Hepatocyte (in vitro differentiated cells): Measurements from ENCODE around the gene SMG9. TPM values are rescaled to one million over a fixed set of nuclear protein-coding genes. Genes with fewer than 3 reads are reported as not detected.

Experiments
- DNase-seq: peaks from one replicate; pipeline ENCODE4 v3.0.0-alpha.2; 2016; ENCODE audit warnings: low spot score
- H2AFZ ChIP-seq: fragments of 200-600 bp; sonication (generic); 2 replicates; pipeline ENCODE4 v1.6.0; 2016; ENCODE audit warnings: antibody characterized with exemption, mild to moderate bottlenecking
- H3K27ac ChIP-seq: fragments of 200-600 bp; sonication (generic); 2 replicates; pipeline ENCODE4 v1.5.1; 2016; ENCODE audit warnings: mild to moderate bottlenecking
- H3K27me3 ChIP-seq: fragments of 200-600 bp; sonication (generic); 2 replicates; pipeline ENCODE4 v1.6.1; 2016
- H3K36me3 ChIP-seq: fragments of 200-600 bp; sonication (generic); replicated peaks from 2 replicates; pipeline ENCODE4 v1.5.1; 2016; ENCODE audit warnings: low read depth; ENCODE audit not compliant: insufficient read depth
- H3K4me1 ChIP-seq: fragments of 200-600 bp; sonication (generic); 2 replicates; pipeline ENCODE4 v1.5.1; 2016; ENCODE audit warnings: mild to moderate bottlenecking, moderate library complexity; ENCODE audit not compliant: insufficient read depth
- H3K4me2 ChIP-seq: fragments of 200-600 bp; sonication (generic); 2 replicates; pipeline ENCODE4 v1.6.0; 2016
- H3K4me3 ChIP-seq: fragments of 200-600 bp; sonication (generic); 2 replicates; pipeline ENCODE4 v1.5.1; 2016; ENCODE audit warnings: mild to moderate bottlenecking
- H3K79me2 ChIP-seq: fragments of 200-600 bp; sonication (generic); 2 replicates; pipeline ENCODE4 v1.6.0; 2017; ENCODE audit warnings: mild to moderate bottlenecking
- H3K9me2 ChIP-seq: fragments of 200-600 bp; sonication (generic); replicated peaks from 2 replicates; pipeline ENCODE4 v1.6.0; 2017; ENCODE audit warnings: mild to moderate bottlenecking; ENCODE audit not compliant: insufficient read depth
- H3K9me3 ChIP-seq: fragments of 200-600 bp; sonication (generic); 2 replicates; pipeline ENCODE4 v1.5.1; 2016; ENCODE audit warnings: low read depth, mild to moderate bottlenecking
- H4K20me1 ChIP-seq: fragments of 200-600 bp; sonication (generic); 2 replicates; pipeline ENCODE4 v1.6.0; 2016; ENCODE audit warnings: mild to moderate bottlenecking; ENCODE audit not compliant: insufficient read depth, poor library complexity, severe bottlenecking
- EZH2 ChIP-seq: fragments of 200-600 bp; sonication (generic); IDR thresholded peaks from 2 replicates; pipeline ENCODE4 v1.6.1; 2016; ENCODE audit warnings: antibody characterized with exemption, mild to moderate bottlenecking, borderline replicate concordance
- EZH2phosphoT487 ChIP-seq: fragments of 200-600 bp; sonication (generic); IDR thresholded peaks from one replicate; pipeline ENCODE4 v1.6.1; 2018; ENCODE audit warnings: antibody characterized with exemption, mild to moderate bottlenecking, low read depth, moderate library complexity; ENCODE audit not compliant: unreplicated experiment, severe bottlenecking
- WGBS: methylation state at CpG from one replicate; pipeline ENCODE4 v1.1.6; 2016; ENCODE audit warnings: low lambda C conversion rate; ENCODE audit errors: missing lambda C conversion rate; 5-methylcytosine and 5-hydroxymethylcytosine counted together
- polyA plus RNA-seq: library from polyadenylated mRNA; unstranded; fragments of >200 nt; fragmentation: Nextera tagmentation; extraction: Ambion mirVana; gene quantifications from 2 replicates; pipeline ENCODE4 v1.2.1, GENCODE V29; 2016
- total RNA-seq: library from RNA; depleted of rRNA; stranded (reverse); fragments of >200 nt; gene quantifications from 2 replicates; pipeline ENCODE4 v1.2.3, GENCODE V29; 2014
- TF ChIP-seq, protein P1 (sequence below): fragments of 200-600 bp; sonication (generic); IDR thresholded peaks from 2 replicates; pipeline ENCODE4 v1.5.1; 2016; ENCODE audit warnings: antibody characterized with exemption, mild to moderate bottlenecking; ENCODE audit not compliant: poor library complexity

Gene SMG9
- total and polyA plus RNA-seq, 2 experiments from 2014 or later = 16.1 to 34.9 TPM

DNA sequence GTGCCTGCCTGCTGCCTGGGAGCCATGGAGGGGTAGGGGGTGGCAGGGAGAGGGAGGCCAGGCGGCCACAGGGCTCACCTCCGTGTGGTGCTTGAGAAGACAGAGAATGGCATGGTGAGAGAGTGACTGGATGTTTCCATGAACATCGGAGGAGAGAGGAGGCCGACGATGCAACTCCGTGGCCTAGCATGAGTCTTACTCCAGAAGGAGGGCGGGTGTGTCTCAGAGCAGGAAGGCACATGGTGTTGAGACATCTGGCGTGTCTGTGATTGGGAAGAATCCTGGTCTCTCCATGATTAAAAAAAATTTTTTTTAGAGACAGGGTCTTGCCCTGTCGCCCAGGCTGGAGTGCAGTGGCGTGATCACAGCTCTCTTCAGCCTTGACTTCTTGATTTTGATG, 33.8 kb downstream of the SMG9 start:
- H3K79me2 ChIP-seq = no peaks in the 10 kb centered on the region
- H3K9me2 ChIP-seq = no peaks in the 10 kb centered on the region
- WGBS = 87% methylated on average over 9 of the region's 10 CpGs
- no peak for DNase-seq
- H2AFZ ChIP-seq = no peak overlapping the region
- H3K36me3 ChIP-seq = no peaks in the 10 kb centered on the region
- no peaks in the 10 kb centered on the region for H3K4me1 ChIP-seq
- no peaks in the 10 kb centered on the region for H3K27me3 ChIP-seq
- no peaks in the 10 kb centered on the region for H3K9me3 ChIP-seq
- no peak overlapping the region for H3K27ac ChIP-seq
- TF ChIP-seq, protein P1, sequence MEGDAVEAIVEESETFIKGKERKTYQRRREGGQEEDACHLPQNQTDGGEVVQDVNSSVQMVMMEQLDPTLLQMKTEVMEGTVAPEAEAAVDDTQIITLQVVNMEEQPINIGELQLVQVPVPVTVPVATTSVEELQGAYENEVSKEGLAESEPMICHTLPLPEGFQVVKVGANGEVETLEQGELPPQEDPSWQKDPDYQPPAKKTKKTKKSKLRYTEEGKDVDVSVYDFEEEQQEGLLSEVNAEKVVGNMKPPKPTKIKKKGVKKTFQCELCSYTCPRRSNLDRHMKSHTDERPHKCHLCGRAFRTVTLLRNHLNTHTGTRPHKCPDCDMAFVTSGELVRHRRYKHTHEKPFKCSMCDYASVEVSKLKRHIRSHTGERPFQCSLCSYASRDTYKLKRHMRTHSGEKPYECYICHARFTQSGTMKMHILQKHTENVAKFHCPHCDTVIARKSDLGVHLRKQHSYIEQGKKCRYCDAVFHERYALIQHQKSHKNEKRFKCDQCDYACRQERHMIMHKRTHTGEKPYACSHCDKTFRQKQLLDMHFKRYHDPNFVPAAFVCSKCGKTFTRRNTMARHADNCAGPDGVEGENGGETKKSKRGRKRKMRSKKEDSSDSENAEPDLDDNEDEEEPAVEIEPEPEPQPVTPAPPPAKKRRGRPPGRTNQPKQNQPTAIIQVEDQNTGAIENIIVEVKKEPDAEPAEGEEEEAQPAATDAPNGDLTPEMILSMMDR = no peak
- TF ChIP-seq EZH2phosphoT487 (no peak), EZH2 (no peak)
- no peak overlapping the region for H3K4me3 ChIP-seq
- H4K20me1 ChIP-seq = no peaks in the 10 kb centered on the region
- H3K4me2 ChIP-seq = no peak overlapping the region

DNA sequence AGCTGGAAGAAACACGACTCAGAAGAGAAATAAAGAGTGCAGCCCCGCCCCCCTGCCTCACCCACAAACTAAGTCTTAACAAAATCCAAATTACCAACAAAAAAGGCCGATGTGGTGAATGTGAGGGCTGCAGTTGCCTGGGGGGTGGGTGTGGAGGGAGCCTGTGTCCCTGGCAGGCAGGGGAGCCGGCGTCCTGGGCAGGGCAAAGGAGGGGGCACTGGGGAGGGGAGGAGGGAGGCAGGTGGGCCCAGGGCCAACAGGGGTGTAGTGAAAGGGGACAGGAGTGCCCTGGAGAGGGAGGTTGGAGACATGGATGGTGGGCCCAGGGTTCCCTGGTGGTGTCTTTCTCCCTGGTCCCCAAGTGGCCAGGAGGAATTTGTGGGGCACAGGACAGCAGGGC, 34.8 kb downstream of the SMG9 start:
- Histone ChIP-seq H3K27me3 (no peaks in the 10 kb centered on the region), H3K9me3 (no peaks in the 10 kb centered on the region), H2AFZ (no peak overlapping the region), H4K20me1 (no peaks in the 10 kb centered on the region), H3K4me2 (no peak overlapping the region), H3K36me3 (no peaks in the 10 kb centered on the region), H3K79me2 (no peaks in the 10 kb centered on the region), H3K4me3 (no peak overlapping the region), H3K9me2 (no peaks in the 10 kb centered on the region), H3K4me1 (no peaks in the 10 kb centered on the region), H3K27ac (no peak overlapping the region)
- no peak for DNase-seq
- TF ChIP-seq EZH2phosphoT487 (no peak), EZH2 (no peak)
- TF ChIP-seq, protein P1 = no peak
- WGBS = 76% methylated on average over 5 of the region's 5 CpGs

DNA sequence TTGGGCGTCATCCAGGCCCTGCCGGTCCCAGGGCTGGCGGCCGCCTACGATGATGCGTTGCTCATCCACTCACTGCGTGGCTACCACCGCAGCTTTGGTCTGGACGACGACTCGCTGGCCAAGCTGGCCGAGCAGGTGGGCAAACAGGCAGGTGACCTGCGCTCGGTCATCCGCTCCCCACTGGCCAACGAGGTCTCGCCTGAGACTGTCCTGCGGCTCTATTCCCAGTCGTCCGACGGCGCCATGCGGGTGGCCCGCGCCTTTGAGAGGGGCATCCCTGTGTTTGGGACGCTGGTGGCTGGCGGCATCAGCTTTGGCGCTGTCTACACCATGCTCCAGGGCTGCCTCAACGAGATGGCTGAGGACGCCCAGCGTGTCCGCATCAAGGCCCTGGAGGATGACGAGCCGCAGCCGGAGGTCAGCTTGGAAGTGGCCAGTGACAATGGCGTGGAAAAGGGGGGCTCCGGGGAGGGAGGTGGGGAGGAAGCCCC, 35.3 kb downstream of the SMG9 start:
- H3K4me3 ChIP-seq = no peak overlapping the region
- H4K20me1 ChIP-seq = no peaks in the 10 kb centered on the region
- H3K9me3 ChIP-seq = no peaks in the 10 kb centered on the region
- no peaks in the 10 kb centered on the region for H3K79me2 ChIP-seq
- TF ChIP-seq EZH2phosphoT487 (no peak), EZH2 (no peak)
- TF ChIP-seq, protein P1 = no peak
- no peaks in the 10 kb centered on the region for H3K9me2 ChIP-seq
- H3K27me3 ChIP-seq = no peaks in the 10 kb centered on the region
- H2AFZ ChIP-seq = no peak overlapping the region
- no peak overlapping the region for H3K4me2 ChIP-seq
- H3K4me1 ChIP-seq = no peaks in the 10 kb centered on the region
- no peak overlapping the region for H3K27ac ChIP-seq
- WGBS = 94% methylated on average over 35 of the region's 37 CpGs
- no peaks in the 10 kb centered on the region for H3K36me3 ChIP-seq
- DNase-seq = no peak
